NK-92 treated with Interleukin-12 subunit alpha and Interleukin-12 subunit beta, amount 100 ng/mL, for 24 hours (cell line): Measurements from ENCODE around the gene NCS1.

Source experiments
- DNase-seq: peaks from one replicate; lab custom pipeline; 2025; lab: John Stamatoyannopoulos, UW

NCS1 gene

GRCh38 chr9:130176760-130177159 is 4.6 kb downstream of the NCS1 start:
- no peak for DNase-seq

- no peak for DNase-seq
Observed at GRCh38 chr9:130177898-130178805, 5.9 kb downstream of the NCS1 start.

DNA sequence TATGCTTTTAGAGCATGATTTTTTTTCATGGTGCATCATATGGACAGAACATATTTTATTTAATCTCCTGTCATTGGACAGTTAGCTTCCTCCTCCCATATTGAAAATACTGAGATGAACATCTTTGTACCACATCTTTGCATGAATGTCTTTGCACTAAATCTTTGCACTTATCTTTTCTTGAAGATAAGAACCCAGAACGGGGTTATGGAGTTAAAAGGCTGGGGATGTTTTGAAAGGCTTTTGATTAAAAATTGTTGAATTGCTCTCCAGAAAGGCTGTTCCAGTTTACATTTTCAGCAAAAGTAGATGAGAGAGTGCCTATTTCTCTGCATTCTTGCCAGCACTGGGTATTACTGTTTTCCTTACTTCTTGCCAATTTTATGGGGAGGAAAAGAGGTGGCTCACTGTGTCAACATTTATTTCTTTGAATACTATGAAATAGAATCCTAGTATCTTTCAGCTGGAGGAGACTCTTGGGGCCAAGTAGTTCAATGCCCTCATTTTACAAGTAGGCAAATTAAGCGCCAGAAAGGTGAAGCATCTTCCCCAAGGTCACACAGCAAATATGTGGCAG is 7.2 kb downstream of the NCS1 start:
- no peak for DNase-seq

- DNase-seq = no peak
Observed at GRCh38 chr9:130180516-130180915, 8.3 kb downstream of the NCS1 start.

GRCh38 chr9:130181678-130182380 is 9.6 kb downstream of the NCS1 start:
- DNase-seq = no peak

DNA sequence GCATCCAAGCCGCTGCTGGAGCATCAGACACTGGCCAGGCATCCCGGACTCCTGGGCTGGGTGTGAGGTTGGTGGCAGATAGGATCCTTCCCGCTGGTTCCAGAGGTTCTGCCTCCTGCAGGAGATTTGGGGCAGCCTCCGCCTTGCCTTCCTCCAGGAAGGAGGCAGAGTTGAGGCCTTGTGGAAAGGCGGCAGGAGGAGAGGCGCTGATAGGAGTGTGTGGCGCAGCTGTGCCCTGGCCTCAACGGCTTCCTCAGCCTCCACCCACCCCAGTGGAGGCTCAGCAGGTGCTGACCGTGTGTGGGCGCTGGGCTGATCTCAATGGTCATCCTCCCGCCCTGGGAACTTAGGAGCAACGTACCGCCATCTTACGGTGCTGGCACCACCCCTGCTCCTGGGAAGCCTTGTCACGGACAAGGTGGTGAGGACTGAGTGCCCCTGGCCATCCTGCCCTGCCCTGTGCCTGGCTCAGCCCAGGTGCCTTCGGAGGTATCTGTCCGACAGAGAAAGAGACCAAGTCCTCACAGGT is 10.2 kb downstream of the NCS1 start:
- DNase-seq = no peak

GRCh38 chr9:130183133-130183762 is 11.0 kb downstream of the NCS1 start:
- DNase-seq = no peak

GRCh38 chr9:130185017-130185416 is 12.8 kb downstream of the NCS1 start:
- no peak for DNase-seq

DNA sequence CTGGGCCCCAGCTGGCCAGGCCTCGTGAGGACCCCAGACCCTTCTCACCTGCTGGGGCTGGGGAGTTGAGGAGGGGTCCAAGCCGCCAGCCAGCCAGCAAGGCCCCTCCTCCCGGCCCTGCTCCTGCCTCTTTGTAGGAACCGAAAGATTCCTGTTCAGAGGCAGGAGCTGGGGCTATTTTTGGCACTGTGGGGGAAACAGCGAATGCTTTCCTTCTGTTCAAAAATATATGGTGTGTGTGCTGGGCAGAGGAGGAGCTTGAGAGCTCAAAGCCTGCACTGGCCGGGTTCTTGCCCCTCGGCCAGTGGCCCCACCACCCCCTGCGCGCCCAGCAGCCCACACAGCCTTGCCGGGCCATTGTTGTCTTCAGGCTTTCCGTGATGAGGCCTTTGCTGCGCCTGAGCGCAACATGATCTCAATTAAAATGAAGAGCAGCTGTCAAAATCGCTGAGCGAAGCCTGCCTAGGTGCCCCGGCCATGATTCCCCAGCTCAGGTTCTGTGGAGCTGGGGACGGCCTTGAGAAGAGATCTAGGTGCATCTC is 13.4 kb downstream of the NCS1 start:
- DNase-seq = no peak

DNA sequence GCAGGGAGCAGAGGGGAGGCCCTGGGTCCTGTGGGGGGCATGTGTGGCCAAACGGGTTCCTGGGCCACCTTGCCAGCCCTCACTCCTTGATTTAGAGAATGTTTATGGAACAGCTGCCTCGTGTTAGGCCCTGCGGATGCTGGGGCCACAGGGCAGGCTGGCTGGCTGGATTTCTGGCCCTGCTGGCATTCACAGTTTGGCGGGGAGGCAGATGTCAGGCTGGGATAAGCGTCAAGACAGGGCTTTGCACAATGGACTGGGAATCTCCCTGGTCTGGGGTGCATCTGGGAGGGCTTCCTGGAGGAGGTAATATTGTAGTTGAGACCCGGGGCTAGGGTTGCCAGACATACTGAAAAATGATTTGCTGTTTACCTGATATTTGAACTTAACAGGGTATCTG is 13.8 kb downstream of the NCS1 start:
- no peak for DNase-seq

- DNase-seq = no peak
Observed at GRCh38 chr9:130186839-130187522, 14.8 kb downstream of the NCS1 start.

- no peak for DNase-seq
Observed at GRCh38 chr9:130187523-130187846, 15.3 kb downstream of the NCS1 start.

DNA sequence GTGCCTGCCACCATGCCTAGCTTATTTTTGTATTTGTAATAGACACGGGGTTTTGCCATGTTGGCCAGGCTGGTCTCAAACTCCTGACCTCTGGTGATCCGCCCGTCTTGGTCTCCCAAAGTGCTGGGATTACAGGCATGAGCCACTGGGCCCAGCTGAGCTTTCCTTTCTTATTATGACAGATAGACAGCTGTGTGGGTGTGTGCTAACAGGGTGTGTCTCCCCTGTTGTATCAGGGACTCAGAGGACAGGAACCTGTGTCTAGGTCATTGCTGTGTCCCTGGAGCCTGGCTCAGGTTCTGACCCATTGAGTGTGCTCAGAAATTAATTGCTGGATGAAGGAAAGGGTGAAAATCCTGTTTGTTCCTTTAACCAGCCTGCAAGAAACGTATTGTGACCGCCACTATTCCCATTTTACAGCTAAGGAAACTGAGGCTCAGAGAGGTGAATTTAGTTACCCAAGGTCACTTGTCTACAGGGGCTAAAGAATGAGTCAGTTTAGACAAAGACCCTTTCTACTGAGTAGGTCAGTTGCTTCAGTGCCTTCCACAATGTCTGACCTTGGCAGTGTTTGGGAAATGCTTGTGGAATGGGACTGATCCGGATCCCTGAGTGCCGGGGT is 16.8 kb downstream of the NCS1 start:
- DNase-seq = no peak

GRCh38 chr9:130189840-130190239 is 17.6 kb downstream of the NCS1 start:
- no peak for DNase-seq

DNA sequence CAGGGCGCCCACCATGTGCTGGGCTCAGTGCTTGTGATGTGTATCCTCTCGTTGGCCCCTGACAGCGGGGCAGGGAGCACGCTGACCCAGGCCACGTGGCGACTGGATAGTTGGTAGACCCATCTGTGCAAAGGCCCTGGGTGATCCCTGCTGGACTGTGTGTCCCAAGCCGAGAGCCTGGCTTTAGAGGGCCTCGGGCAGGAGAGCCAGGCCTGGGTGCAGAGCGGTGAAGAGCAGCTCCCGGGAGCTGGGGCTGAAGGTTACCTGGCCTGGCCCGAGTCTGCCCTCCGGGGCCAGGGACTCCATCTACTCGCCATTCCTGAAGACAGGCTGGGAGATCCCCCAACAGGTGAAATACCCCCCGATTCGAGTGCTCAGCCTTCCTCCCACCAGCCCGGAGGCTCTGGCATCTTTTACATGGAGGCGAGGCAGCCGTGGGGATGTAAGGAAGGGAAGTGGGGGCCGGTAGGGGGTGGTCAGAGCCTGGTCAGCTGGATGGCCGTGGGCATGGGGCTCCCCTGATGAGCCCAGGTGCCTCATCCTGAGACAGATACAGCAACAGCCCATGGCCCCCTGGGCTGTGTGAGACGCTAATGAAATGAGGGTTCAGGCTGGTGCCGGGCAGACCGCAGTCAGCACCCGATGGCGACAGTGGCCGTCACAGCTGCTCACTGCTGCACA is 19.0 kb downstream of the NCS1 start:
- no peak for DNase-seq

DNA sequence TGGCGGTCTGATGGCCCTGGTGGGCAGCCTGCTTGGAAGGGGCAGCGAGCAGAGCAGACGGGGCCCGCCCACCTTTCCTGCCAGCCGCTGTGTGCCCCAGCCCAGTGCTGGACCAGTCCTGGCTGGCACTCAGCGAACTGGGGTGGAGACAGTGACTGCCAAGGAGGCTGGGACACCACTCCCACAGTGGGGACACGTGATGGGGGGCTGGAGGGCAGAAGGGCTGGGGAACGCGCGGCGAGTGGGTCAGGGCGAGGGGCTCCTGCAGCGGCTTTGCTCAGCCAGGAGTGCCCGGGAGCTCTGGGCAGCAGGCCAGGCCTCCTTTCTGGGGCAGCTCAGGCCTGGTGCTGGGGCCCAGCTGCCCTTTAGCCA is 19.5 kb downstream of the NCS1 start:
- DNase-seq = no peak

- DNase-seq = no peak
Observed at GRCh38 chr9:130192382-130192999, 20.3 kb downstream of the NCS1 start.

- DNase-seq = no peak
Observed at GRCh38 chr9:130193103-130193502, 20.9 kb downstream of the NCS1 start.

DNA sequence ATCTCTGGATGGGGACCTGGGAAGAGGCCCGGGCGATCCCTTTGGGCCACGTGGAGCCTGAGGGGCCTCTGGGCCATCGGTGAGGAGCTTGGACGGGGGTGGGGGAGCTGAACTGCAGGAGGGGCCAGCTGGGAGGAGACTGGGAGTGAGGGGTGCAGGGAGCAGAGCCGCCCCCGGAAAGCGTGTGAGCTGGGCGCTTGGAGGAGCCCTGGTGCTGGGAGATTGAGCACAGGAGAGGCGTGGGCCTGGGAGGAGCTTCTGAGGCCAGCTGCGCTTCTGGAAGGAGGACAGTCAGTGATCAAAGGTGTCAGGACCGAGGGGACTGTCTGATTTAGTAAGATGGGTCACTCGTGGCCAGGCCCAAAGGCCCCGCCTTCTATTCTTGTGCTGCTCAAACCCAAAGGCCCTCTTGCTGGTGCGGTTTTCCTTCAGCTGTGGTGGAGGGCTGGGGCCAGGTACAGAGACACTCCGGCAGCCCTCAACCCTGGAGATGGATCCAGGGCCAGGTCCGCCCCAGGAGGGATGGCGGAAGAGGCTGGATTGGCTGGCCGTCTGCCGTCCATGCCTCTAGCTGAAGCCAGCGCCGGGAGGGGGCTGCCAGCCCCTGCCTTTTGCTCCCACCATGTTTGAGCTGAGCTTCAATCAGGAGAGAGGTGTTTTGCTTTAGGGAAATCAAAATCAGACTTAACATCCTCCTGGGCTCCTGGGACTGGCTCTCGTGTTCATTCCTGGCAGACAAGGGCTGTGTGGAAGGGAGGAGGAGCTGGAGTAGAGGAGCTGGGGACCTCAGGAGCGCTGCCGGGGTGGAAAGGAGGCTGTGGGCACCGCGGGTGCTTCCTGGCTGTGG is 21.6 kb downstream of the NCS1 start:
- DNase-seq = no peak
